ENCODE results near the gene EVC2. TPM values are rescaled to one million over a fixed set of nuclear protein-coding genes. Genes with fewer than 3 reads are reported as not detected.

Gene EVC2
- polyA plus RNA-seq, 3 donors, result 0.04 to 0.12 (median 0.08) TPM

DNA sequence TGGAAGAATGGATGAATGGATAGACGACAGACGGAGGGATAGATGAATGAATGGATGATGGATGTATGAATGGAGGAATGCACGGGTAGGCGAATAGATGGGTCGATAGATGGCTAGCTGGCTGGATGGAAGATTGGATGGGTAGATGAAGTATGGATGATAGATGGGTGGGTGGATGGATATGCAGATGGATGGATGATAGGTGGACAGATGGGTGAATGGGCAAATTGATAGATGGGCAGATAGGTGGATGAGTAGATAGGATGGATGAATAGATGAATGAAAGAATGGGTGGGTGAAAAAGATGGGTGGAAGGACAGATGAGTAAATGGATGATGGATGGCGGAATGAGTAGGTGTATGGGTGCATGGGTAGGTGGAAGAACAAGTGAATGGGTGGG lies 57.3 kb downstream of the EVC2 start:
- TF ChIP-seq, protein P1, sequence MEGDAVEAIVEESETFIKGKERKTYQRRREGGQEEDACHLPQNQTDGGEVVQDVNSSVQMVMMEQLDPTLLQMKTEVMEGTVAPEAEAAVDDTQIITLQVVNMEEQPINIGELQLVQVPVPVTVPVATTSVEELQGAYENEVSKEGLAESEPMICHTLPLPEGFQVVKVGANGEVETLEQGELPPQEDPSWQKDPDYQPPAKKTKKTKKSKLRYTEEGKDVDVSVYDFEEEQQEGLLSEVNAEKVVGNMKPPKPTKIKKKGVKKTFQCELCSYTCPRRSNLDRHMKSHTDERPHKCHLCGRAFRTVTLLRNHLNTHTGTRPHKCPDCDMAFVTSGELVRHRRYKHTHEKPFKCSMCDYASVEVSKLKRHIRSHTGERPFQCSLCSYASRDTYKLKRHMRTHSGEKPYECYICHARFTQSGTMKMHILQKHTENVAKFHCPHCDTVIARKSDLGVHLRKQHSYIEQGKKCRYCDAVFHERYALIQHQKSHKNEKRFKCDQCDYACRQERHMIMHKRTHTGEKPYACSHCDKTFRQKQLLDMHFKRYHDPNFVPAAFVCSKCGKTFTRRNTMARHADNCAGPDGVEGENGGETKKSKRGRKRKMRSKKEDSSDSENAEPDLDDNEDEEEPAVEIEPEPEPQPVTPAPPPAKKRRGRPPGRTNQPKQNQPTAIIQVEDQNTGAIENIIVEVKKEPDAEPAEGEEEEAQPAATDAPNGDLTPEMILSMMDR (IDR thresholded peaks at IDR 0.05), result no peak
- peaks cover 0 to 2% (median 0%) of the 10 kb centered on the region in 3 donors for H3K27me3 Mint-ChIP-seq (ENCODE audit: low read depth in 3 of 3)
- H3K4me3 ChIP-seq (replicated peaks in 1 of 3; ENCODE audit: low read depth in 2 of 3, low read length in 3 of 3), result no peak overlapping the region
- H3K9ac ChIP-seq (ENCODE audit: insufficient read depth, low read length, poor library complexity, severe bottlenecking), result no peak overlapping the region
- no peaks in the 10 kb centered on the region for H3K4me1 ChIP-seq (ENCODE audit: control insufficient read depth in 1 of 2, insufficient read depth in 2 of 2, low read length in 2 of 2)
- no peaks in the 10 kb centered on the region for H3K79me2 ChIP-seq (ENCODE audit: insufficient read depth, low read length)
- peaks cover 0 to 3% (median 0%) of the 10 kb centered on the region in 7 donors for H3K9me3 Mint-ChIP-seq
- H3K36me3 Mint-ChIP-seq, result no peaks in the 10 kb centered on the region
- WGBS (ENCODE audit: insufficient coverage), result 100% methylated on average over 6 of the region's 6 CpGs
- no peaks in the 10 kb centered on the region for H3K9me3 ChIP-seq (replicated peaks in 1 of 2; ENCODE audit: control insufficient read depth in 1 of 2, insufficient read depth in 1 of 2, low read length in 2 of 2)
- H3K27ac Mint-ChIP-seq, result no peak overlapping the region
- H3K4me3 Mint-ChIP-seq, result no peak overlapping the region
- H2AFZ ChIP-seq (ENCODE audit: insufficient read depth, low read depth, low read length, poor library complexity, severe bottlenecking), result no peak overlapping the region
- DNase-seq, result no peak
- H3K27me3 ChIP-seq (ENCODE audit: control insufficient read depth in 2 of 2, insufficient read depth in 2 of 2, low read length in 2 of 2), result no peaks in the 10 kb centered on the region
- no peaks in the 10 kb centered on the region for H3K36me3 ChIP-seq (replicated peaks in 1 of 2; ENCODE audit: control insufficient read depth in 1 of 2, insufficient read depth in 2 of 2, low read length in 2 of 2)
- no peak overlapping the region for H3K4me2 ChIP-seq (replicated peaks; ENCODE audit: extremely low read depth, low read length, poor library complexity, severe bottlenecking)
- H4K20me1 ChIP-seq (ENCODE audit: insufficient read depth, low read length), result no peaks in the 10 kb centered on the region
- H3K27ac ChIP-seq (ENCODE audit: low read depth in 1 of 2, low read length in 2 of 2), result no peak overlapping the region
- H3K4me1 Mint-ChIP-seq, result no peaks in the 10 kb centered on the region
- intact Hi-C loops (cut with micrococcal nuclease), result no loop called here

DNA sequence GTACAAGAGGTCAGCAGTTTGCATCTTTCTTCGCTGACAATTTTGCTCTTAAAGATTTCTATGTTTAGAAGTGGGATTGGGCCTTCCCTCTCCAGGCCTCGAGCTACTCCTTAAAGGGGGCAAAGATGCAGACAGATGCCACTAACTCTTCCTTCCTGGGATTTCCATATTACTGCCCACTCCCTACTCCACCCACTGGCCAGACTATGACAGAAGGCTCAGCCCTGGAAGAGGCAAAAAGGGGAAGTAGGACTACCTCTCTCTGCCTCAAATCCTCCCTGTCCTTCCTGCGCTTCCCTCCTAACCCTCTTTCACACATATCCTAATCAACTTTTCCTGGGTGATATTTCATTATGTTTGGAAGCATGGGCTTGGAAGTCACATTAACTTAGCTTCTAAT lies 58.3 kb downstream of the EVC2 start:
- no peaks in the 10 kb centered on the region for H3K4me1 ChIP-seq (ENCODE audit: control insufficient read depth in 1 of 2, insufficient read depth in 2 of 2, low read length in 2 of 2)
- no peaks in the 10 kb centered on the region for H3K36me3 ChIP-seq (replicated peaks in 1 of 2; ENCODE audit: control insufficient read depth in 1 of 2, insufficient read depth in 2 of 2, low read length in 2 of 2)
- Mint-ChIP-seq H3K4me3 (no peak overlapping the region), H3K27me3 (ENCODE audit: low read depth in 3 of 3) (peaks cover 0 to 2% (median 0%) of the 10 kb centered on the region in 3 donors), H3K27ac (no peak overlapping the region), H3K36me3 (no peaks in the 10 kb centered on the region), H3K9me3 (peaks cover 0 to 3% (median 0%) of the 10 kb centered on the region in 7 donors), H3K4me1 (no peaks in the 10 kb centered on the region)
- no peak for DNase-seq
- intact Hi-C loops (cut with micrococcal nuclease), result no loop called here
- no peak overlapping the region for H3K4me3 ChIP-seq (replicated peaks in 1 of 3; ENCODE audit: low read depth in 2 of 3, low read length in 3 of 3)
- no peaks in the 10 kb centered on the region for H3K79me2 ChIP-seq (ENCODE audit: insufficient read depth, low read length)
- H3K4me2 ChIP-seq (replicated peaks; ENCODE audit: extremely low read depth, low read length, poor library complexity, severe bottlenecking), result no peak overlapping the region
- no CpG with 5 or more reads among the region's 3 CpGs for WGBS (ENCODE audit: insufficient coverage)
- H3K27me3 ChIP-seq (ENCODE audit: control insufficient read depth in 2 of 2, insufficient read depth in 2 of 2, low read length in 2 of 2), result no peaks in the 10 kb centered on the region
- no peaks in the 10 kb centered on the region for H4K20me1 ChIP-seq (ENCODE audit: insufficient read depth, low read length)
- no peak overlapping the region for H2AFZ ChIP-seq (ENCODE audit: insufficient read depth, low read depth, low read length, poor library complexity, severe bottlenecking)
- H3K9ac ChIP-seq (ENCODE audit: insufficient read depth, low read length, poor library complexity, severe bottlenecking), result no peak overlapping the region
- no peak overlapping the region for H3K27ac ChIP-seq (ENCODE audit: low read depth in 1 of 2, low read length in 2 of 2)
- H3K9me3 ChIP-seq (replicated peaks in 1 of 2; ENCODE audit: control insufficient read depth in 1 of 2, insufficient read depth in 1 of 2, low read length in 2 of 2), result no peaks in the 10 kb centered on the region
- TF ChIP-seq, protein P1 (IDR thresholded peaks at IDR 0.05), result no peak
